GM12864 (cell line): ENCODE results near the gene SSU72.
A peak's percentile ranks its signal among the peaks of the same experiment; 100 is the strongest.

Experiments used
- DNase-seq: peaks from one replicate; pipeline ENCODE4 v3.0.0-alpha.2; 2011; ENCODE audit warnings: low read depth
- H3K4me3 ChIP-seq: 2 replicates; pipeline ENCODE4 v1.5.1; 2011; ENCODE audit warnings: mild to moderate bottlenecking, low read depth, low read length, control low read depth
- TF ChIP-seq, protein P1 (sequence below): IDR thresholded peaks from 2 replicates; pipeline ENCODE4 v1.5.1; 2011; ENCODE audit warnings: low read depth, mild to moderate bottlenecking, moderate library complexity, low read length, control low read depth, inconsistent platforms; ENCODE audit errors: missing control alignments

SSU72 gene

DNA sequence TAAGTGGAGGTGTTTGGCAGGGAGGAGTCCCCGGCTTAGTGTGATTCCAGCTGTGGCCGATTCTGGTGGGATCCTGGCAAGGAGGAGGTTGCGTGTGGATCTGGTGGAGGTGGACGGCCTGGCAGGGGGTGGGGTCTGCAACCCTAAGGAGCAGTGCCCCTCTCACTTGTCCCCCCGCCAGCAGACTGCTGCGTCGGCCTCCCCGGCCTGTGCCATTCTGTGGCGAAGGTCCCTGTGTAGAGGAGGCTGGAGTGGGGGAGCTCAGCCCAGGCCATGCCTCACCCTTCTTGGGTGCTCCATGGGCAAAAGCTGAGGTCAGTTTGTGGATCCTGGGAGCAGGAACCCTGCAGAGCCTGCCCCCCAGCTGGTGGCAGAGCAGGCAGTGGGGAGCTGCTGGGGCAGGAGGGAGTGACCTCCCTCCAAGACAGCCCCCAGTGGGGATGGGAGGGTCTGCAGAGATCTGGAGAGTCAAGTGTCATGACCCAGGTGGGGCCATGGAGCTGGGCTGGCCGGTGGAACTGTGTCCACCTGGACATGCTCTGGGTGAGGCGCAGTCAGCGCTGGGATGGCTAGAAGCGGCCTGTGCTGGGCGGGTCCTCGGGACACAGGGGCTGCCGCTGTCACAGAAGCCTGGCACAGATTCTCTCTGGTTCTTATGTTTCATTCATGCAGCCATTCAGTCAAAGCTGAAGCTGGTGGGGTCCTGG is 45.9 kb upstream of the SSU72 start:
- no peak for DNase-seq
- TF ChIP-seq, protein P1, sequence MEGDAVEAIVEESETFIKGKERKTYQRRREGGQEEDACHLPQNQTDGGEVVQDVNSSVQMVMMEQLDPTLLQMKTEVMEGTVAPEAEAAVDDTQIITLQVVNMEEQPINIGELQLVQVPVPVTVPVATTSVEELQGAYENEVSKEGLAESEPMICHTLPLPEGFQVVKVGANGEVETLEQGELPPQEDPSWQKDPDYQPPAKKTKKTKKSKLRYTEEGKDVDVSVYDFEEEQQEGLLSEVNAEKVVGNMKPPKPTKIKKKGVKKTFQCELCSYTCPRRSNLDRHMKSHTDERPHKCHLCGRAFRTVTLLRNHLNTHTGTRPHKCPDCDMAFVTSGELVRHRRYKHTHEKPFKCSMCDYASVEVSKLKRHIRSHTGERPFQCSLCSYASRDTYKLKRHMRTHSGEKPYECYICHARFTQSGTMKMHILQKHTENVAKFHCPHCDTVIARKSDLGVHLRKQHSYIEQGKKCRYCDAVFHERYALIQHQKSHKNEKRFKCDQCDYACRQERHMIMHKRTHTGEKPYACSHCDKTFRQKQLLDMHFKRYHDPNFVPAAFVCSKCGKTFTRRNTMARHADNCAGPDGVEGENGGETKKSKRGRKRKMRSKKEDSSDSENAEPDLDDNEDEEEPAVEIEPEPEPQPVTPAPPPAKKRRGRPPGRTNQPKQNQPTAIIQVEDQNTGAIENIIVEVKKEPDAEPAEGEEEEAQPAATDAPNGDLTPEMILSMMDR: no peak
- no peak overlapping the region for H3K4me3 ChIP-seq

DNA sequence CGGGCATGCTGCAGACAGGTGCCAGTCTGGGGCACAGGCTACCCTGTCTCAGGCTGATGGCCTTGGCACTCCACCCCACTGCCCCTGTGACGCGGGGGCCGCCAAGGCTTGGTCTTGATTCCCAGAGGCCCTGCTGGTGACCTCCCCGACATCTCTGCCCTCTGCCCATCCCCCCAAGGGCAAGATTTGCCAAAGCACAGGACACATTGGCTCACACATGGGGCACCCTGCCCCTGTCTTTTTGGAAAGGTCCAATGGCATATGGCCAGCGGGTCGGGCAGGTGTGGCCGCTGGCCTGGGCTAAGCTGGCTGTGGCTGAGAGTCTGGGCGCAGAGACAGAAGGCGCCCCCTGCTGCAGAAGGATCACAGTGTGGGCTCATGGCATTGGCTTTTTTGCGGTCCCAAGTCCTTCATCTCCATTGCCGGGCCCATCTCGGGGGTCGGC is 45.3 kb upstream of the SSU72 start:
- TF ChIP-seq, protein P1: peak; percentile 30
- DNase-seq: no peak

DNA sequence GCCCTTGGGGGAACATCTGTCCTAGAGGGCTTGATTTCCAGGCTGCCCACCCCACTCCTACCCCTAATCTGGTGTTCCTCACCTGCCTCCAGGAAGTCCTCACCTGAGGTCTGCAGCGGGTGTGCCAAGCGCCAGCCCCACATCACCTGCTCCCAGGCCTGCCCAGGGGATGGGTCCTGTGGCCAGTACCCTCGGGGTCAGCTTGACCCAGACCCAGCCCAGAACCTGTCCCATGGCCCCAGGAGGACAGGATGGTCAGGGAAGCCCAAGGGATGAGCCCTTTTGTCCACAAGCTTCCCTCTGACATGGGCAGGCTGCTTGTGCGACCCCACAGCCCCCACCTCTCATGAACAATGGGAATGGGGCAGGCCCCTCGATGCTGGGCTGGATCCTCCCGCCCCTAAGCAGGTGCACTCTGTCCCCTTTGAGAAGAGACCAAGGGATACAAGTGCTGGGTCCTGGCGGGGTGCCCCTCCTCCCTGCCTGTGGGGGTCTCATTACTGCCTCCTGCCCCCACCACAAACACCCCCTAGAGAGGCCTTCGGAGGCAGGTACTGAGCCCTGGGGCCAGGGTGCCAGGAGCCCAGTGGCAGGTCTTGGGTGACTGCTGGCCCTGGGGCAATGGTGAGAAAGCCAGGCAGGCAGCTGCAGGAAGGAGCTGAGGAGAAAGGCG is 43.9 kb upstream of the SSU72 start:
- H3K4me3 ChIP-seq: no peak overlapping the region
- DNase-seq: no peak
- TF ChIP-seq, protein P1: no peak

More for the DNA sequence above, 45.3 kb upstream of the SSU72 start:
- H3K4me3 ChIP-seq: no peak overlapping the region

DNA sequence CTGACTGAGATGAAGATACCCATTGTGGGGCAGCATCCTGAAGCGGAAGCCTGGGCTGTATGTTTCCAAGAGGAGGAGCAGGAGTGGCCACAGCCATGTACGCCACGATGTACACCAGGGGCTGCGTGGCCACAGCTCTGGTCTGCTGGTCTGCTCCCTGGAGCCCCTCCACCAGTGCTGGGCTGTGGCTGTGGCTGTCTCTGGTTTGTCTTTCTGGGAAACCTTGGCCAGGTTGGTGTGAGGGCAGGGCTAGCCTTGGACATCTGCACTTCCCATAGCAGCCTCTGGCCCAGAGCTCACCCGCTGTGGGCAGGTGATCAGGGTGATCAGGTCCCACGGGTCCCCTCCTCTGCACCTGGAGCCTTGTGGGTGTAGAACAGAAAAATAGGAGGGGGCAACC is 43.3 kb upstream of the SSU72 start:
- TF ChIP-seq, protein P1: no peak
- no peak for DNase-seq
- no peak overlapping the region for H3K4me3 ChIP-seq

DNA sequence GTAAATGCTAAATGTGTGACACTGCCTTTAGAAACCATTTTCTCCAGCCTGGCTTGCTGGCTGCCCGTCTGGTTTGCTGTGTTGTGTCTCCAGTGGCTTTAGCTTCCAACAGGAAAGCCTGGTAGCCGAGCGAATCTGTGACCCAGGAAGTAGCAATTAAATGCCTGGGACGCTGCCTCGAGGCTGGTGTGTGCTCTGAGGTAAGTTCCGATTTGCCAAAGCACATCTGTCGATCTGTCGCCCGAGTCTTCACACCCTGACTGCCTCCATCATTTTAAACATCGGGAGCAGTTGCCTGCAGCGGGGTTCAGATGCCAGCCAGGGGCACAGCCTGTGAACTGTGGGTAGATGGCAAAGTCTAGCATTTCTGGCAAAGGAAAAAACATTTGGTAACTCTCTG is 42.9 kb upstream of the SSU72 start:
- no peak for DNase-seq
- no peak overlapping the region for H3K4me3 ChIP-seq

DNA sequence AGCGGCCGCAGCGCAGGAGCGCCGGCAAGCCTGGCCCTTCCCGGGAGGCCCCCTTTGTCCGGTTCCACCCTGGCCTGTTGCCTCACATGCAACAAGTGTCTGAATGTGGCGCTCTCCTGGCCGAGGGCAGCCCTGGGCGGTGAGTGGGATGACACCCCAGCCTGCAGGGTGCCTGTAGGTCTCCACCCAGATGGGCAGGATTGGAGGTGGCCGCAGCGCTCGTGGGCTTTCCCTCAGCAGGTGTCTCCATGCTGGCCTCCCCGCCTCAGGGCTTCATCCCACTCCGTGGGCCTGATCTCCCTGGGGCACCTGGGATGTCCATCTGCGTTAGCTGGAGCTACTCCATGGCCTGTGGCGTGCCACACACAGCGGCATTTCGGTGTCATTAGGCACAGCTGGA is 42.2 kb upstream of the SSU72 start:
- DNase-seq: no peak
- peak overlapping the region; percentile 90 for H3K4me3 ChIP-seq
- TF ChIP-seq, protein P1: no peak

More for the DNA sequence above, 42.9 kb upstream of the SSU72 start:
- TF ChIP-seq, protein P1: no peak
